Measurements from ENCODE around the gene BAX. TPM values are rescaled to one million over a fixed set of nuclear protein-coding genes. Genes with fewer than 3 reads are reported as not detected.

Gene BAX
- total and polyA plus RNA-seq, 2 of the 4 experiments (the other 2 are of a cell fraction), result 23.3 to 169 TPM

- Histone ChIP-seq H3K4me1 (ENCODE audit: control insufficient read depth, insufficient read depth, low read length) (peaks cover 22% of the 10 kb centered on the region), H2AK9ac (replicated peaks; ENCODE audit: low read depth, low read length, poor library complexity) (peak overlapping the region; percentile 76), H3K23ac (ENCODE audit: low read depth, low read length) (no peak overlapping the region), H3K79me1 (ENCODE audit: low read depth in 1 of 2, low read length in 2 of 2) (peaks cover 10 to 74% of the 10 kb centered on the region in 2 experiments), H3K9ac (ENCODE audit: low read depth, low read length) (no peak overlapping the region), H2AFZ (replicated peaks; ENCODE audit: low read length, poor library complexity) (no peak overlapping the region), H3K4me2 (ENCODE audit: low read depth, low read length) (no peak overlapping the region), H3K4ac (ENCODE audit: low read depth, low read length) (no peak overlapping the region), H3K27me3 (ENCODE audit: control insufficient read depth, insufficient read depth, low read length) (no peaks in the 10 kb centered on the region), H3K4me3 (ENCODE audit: insufficient read depth, low read depth, low read length) (no peak overlapping the region), H4K20me1 (ENCODE audit: insufficient read depth, low read length) (peaks cover 12% of the 10 kb centered on the region), H3K18ac (ENCODE audit: low read depth, low read length) (no peak overlapping the region), H2AK5ac (ENCODE audit: low read depth, low read length) (peak overlapping the region; percentile 14; the same call in 1 of the 2 replicates), H2BK120ac (ENCODE audit: low read depth, low read length) (no peak overlapping the region), H3K9me1 (ENCODE audit: insufficient read depth, low read length) (peaks cover 13% of the 10 kb centered on the region), H4K5ac (ENCODE audit: low read depth, low read length) (no peak overlapping the region), H3K56ac (ENCODE audit: extremely low read depth, insufficient read depth, low read length) (no peak overlapping the region), H3K36me3 (ENCODE audit: control insufficient read depth, insufficient read depth, low read length) (peaks cover 22% of the 10 kb centered on the region), H3K27ac (ENCODE audit: insufficient read depth, low read length) (no peak overlapping the region), H2BK15ac (ENCODE audit: low read depth, low read length) (no peak overlapping the region), H4K91ac (ENCODE audit: insufficient read depth, low read depth, low read length) (0 out of 2 replicates have a peak overlapping the region, but pooled peaks have one; percentile 9), H2BK20ac (ENCODE audit: low read depth, low read length) (no peak overlapping the region), H3K9me3 (ENCODE audit: control insufficient read depth, insufficient read depth, low read length) (no peaks in the 10 kb centered on the region), H2BK5ac (ENCODE audit: low read depth, low read length, poor library complexity, severe bottlenecking) (no peak overlapping the region), H4K8ac (ENCODE audit: low read depth in 2 of 2, low read length in 2 of 2) (no peak overlapping the region), H3K14ac (replicated peaks; ENCODE audit: low read depth, low read length) (no peak overlapping the region)
- in situ Hi-C loops (cut with MboI; ENCODE audit: low sequenced_read_pairs), result loop anchor here (5.0 to 10.0 kb wide), 2 partner anchors 69 to 316 kb away; partner anchors contain the start of gene CA11
- no TSS peak for BruUV-seq (replicated peaks)
- no peak for ATAC-seq (ENCODE audit: low read depth)
- no peak for DNase-seq
- TF ChIP-seq USF2 (IDR thresholded peaks at IDR 0.05; ENCODE audit: low read depth, low read length), result no peak
- TF ChIP-seq MAZ (IDR thresholded peaks at IDR 0.05; ENCODE audit: borderline replicate concordance, low read depth, low read length), result no peak
- no peak for TF ChIP-seq CHD1 (IDR thresholded peaks at IDR 0.05; ENCODE audit: low read depth, low read length)
- no peak for TF ChIP-seq BHLHE40 (IDR thresholded peaks at IDR 0.05; ENCODE audit: low read depth, low read length)
- 86% methylated on average over 11 of the region's 19 CpGs; no CpG with 5 or more reads in 1 of the 2 experiments for WGBS, 2 experiments (ENCODE audit: extremely low coverage in 2 of 2, insufficient read length in 1 of 2)
- intact Hi-C loops (cut with micrococcal nuclease), result loop anchor here (10.0 kb wide), 1 partner anchor 316 kb away; the partner anchor contains the start of gene CA11
- dilution Hi-C loops (cut with HindIII; ENCODE audit: low sequenced_read_pairs, unreplicated experiment), result no loop called here
- ChIA-PET POLR2A (ENCODE audit: unreplicated experiment) (interaction anchor here (0.6 kb wide), 1 partner anchor 176 kb away, joined by 4 read pairs; no protein-coding TSS in a partner anchor), CTCF (no interaction called here)
These were observed 6.5 kb downstream of the BAX start for GRCh38 chr19:48961051-48961649.

All from IMR-90 (cell line).